OCI-LY3 (cell line): Measurements from ENCODE around the gene SLC38A11.
A peak's percentile ranks its signal among the peaks of the same experiment; 100 is the strongest.

ENCODE experiments used
- CTCF ChIP-seq: fragments of 200-600, 300-600 bp; sonication (generic); IDR thresholded peaks from 2 replicates; pipeline ENCODE4 v1.5.1; 2014; ENCODE audit warnings: antibody characterized with exemption, low read length, low read depth
- EZH2phosphoT487 ChIP-seq: fragments of 200-600 bp; shearing (Covaris generic); IDR thresholded peaks from 2 replicates; pipeline ENCODE4 v1.6.1; 2018; ENCODE audit warnings: antibody characterized with exemption, mixed run types, low read depth

DNA sequence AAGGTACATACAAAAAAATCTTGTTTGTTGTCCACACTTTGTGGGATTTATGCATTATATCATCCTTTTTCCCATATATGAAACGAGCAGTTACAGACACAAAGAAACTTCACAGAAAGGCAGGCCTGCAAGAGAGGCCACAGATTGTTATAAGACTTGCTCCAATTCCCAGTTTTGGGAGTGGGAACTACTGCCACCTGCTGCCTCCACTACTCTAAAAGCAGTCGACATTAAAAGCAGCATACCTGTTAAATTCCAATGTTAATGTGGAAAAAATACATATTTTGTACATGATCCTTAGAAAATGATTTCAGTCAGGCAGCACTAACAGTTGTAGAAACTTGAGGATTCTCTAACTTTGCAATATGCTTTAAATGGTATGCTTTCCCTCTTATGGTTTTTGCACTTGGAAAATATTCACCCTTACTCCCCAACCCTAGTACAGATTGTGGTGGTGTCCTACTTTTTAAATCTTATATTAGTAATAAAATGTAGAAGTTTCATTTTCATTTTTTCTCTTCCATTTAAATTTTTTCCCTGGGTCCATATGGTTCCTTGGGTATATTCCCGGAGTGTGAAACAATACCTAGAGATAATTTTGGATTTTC is 37.9 kb downstream of the SLC38A11 start:
- TF ChIP-seq CTCF (peak; percentile 46), EZH2phosphoT487 (no peak)
